Naive thymus-derived CD8-positive, alpha-beta T cell (primary cell): ENCODE data around the gene PEX11G. TPM values are rescaled to one million over a fixed set of nuclear protein-coding genes. Genes with fewer than 3 reads are reported as not detected.

Experiments
- ATAC-seq, 2 donors: fragments of 150-1000 bp; cut with Tn5 transposase in 1 of 2; sonication (Bioruptor Pico), chemical (Tn5 transposase) in 1 of 2; 1 replicate in 1 of 2; 2 replicates in 1 of 2; pipeline ENCODE4 v1.10.0; 2021; ENCODE audit warnings: mild to moderate bottlenecking in 2 of 2, moderate library complexity in 2 of 2
- POLR2A ChIA-PET: fragments of 350-600 bp; sonication (Branson Sonifier 250); formaldehyde crosslinking; loops from one replicate; lab custom pipeline; 2021; ENCODE audit warnings: antibody characterized with exemption; lab: Charles Lee
- DNase-seq, 10 donors: peaks; one replicate each; pipeline versions ENCODE4 v3.0.0 to v3.0.0-alpha.2; 2020 to 2022
- H3K27ac Mint-ChIP-seq, 10 donors: one replicate each; pipeline ENCODE4 v1.8.0; 2020 to 2022; ENCODE audit warnings: mild to moderate bottlenecking in 10 of 10, mixed read lengths in 10 of 10, moderate library complexity in 4 of 10, inconsistent platforms in 1 of 10
- H3K27me3 Mint-ChIP-seq, 5 donors: one replicate each; pipeline ENCODE4 v1.8.0; 2021 to 2022; ENCODE audit warnings: mixed read lengths in 5 of 5
- H3K36me3 Mint-ChIP-seq, 3 donors: one replicate each; pipeline ENCODE4 v1.8.0; 2020 to 2022; ENCODE audit warnings: mixed read lengths in 3 of 3, mild to moderate bottlenecking in 2 of 3, inconsistent platforms in 1 of 3
- H3K4me1 Mint-ChIP-seq, 4 donors: one replicate each; pipeline ENCODE4 v1.8.0; 2021 to 2022; ENCODE audit warnings: mixed read lengths in 4 of 4
- H3K4me3 Mint-ChIP-seq, 10 donors: one replicate each; pipeline ENCODE4 v1.8.0; 2020 to 2022; ENCODE audit warnings: mild to moderate bottlenecking in 10 of 10, mixed read lengths in 10 of 10, moderate library complexity in 6 of 10, inconsistent platforms in 1 of 10
- H3K9me3 Mint-ChIP-seq, 9 donors: one replicate each; pipeline ENCODE4 v1.8.0; 2020 to 2022; ENCODE audit warnings: mixed read lengths in 9 of 9, mild to moderate bottlenecking in 3 of 9, inconsistent platforms in 1 of 9, moderate library complexity in 1 of 9
- polyA plus RNA-seq, 3 donors: library from polyadenylated mRNA; unstranded; fragments of 300-500 nt; fragmentation: Illumina TruSeq; gene quantifications; one replicate each; pipeline ENCODE4 v1.2.3, GENCODE V29; 2021
- total RNA-seq, 8 experiments: library from RNA in 2 of 8; stranded (reverse) in 2 of 8; gene quantifications; one replicate each; pipeline ENCODE4 v1.2.3 and lab custom pipeline; 2021 to 2026

The PEX11G gene
- total and polyA plus RNA-seq, 5 experiments from 2014 or later, result 0.68 to 2.7 (median 1.1) TPM

DNA sequence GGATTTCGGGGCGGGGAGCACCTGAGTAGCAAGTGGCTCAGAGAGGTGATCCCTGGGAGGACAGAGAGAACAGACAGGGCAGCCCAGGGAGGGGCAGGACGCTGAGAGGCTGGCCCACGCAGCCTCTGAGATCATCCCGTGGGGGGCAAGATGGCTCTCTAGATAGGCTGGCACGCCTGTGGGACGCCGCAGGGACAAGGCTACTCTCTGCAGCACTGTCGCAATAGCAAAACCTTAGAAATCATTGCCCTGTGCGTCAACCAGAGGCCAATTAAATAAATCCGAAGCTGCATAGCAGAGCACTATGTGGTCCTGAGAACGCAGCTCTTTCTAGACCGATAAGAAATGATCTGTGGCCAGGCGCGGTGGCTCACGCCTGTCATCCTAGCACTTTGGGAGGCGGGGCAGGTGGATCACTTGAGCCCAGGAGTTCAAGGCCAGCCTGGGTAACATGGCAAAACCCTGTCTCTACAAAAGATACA lies 5.1 kb downstream of the PEX11G start:
- Mint-ChIP-seq H3K27ac (peak overlapping the region in 3 of 10 donors; percentile 36 to 93 (median 91)), H3K9me3 (no peaks in the 10 kb centered on the region), H3K27me3 (peaks cover 0 to 2% (median 0%) of the 10 kb centered on the region in 5 donors), H3K4me3 (peak overlapping the region in 6 of 10 donors; percentile 40 to 73 (median 54)), H3K4me1 (peaks cover 8 to 30% (median 12%) of the 10 kb centered on the region in 4 donors), H3K36me3 (no peaks in the 10 kb centered on the region)
- DNase-seq (no peak), ATAC-seq (no peak)
- POLR2A ChIA-PET, result no interaction called here

DNA sequence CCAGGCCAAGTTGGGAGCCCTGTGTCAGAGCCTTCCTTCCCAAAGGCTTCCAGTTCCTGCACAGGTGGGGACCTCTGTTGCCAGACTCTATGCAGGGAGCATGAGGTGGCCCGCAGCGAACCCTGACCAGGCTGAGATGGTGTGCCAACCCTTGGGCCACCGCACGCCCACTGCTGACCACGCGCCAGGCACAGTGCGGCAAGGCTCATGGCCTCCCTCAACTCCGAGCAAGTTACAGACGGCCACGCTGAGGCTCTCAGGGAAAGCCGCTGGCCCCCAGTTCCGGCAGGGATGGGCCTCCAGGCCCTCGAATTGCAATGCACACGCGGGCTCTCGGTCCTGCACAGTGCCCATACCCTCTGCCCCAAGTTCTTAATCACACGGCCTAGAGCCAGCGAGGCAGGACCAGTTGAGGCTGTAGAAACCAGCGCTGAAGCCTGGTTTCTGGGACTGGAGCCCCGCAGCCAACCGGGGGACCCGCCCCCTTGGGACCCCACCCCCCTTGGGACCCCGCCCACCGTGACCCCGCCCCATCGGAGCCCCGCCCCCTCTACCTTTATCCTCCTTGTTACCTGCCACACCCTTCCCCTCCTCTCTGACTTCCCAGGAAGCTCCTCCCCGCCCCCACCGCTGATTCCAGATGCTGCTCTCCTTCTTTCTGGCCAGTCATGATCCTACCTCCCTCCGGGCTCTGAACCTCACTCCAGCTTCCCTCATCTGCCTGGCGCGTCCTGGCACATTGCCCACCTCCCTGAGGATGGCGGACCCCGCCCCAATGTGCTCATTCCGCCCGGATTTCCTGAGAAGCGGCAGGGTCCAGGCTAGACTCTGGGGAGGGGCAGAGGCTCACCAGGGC lies 6.0 kb downstream of the PEX11G start:
- DNase-seq (peak in 1 of 10 donors; percentile 22), ATAC-seq (peak; percentile 28 to 35)
- H3K27ac Mint-ChIP-seq, result peak overlapping the region in 7 of 10 donors; percentile 37 to 93 (median 56)
- peaks cover 0 to 2% (median 0%) of the 10 kb centered on the region in 5 donors for H3K27me3 Mint-ChIP-seq
- H3K4me3 Mint-ChIP-seq, result peak overlapping the region in 7 of 10 donors; percentile 24 to 73 (median 47)
- H3K4me1 Mint-ChIP-seq, result peaks cover 8 to 29% (median 12%) of the 10 kb centered on the region in 4 donors
- POLR2A ChIA-PET, result interaction anchor here (1.2 kb wide), 1 partner anchor 9 kb away, joined by 3 read pairs; no protein-coding TSS in a partner anchor
- H3K36me3 Mint-ChIP-seq, result no peaks in the 10 kb centered on the region
- no peaks in the 10 kb centered on the region for H3K9me3 Mint-ChIP-seq

DNA sequence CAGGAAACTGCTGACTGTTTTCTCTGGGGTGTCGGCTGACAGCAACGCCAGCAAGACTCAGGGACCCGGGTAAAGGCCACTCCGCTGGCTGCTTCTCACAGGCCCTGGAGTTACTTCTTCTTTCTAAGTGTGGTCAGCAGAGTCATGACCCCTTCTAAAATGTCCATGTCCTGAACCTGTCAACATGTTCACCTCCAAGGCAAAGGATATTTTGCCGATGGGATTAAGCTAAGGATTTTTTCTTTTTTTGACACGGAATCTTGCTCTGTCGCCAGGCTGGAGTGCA lies 7.9 kb downstream of the PEX11G start:
- Mint-ChIP-seq H3K4me1 (peaks cover 8 to 34% (median 12%) of the 10 kb centered on the region in 4 donors), H3K9me3 (no peaks in the 10 kb centered on the region), H3K27me3 (peaks cover 0 to 2% (median 0%) of the 10 kb centered on the region in 5 donors), H3K36me3 (no peaks in the 10 kb centered on the region), H3K4me3 (peak overlapping the region in 1 of 10 donors; percentile 54), H3K27ac (peak overlapping the region in 3 of 10 donors; percentile 8 to 62 (median 51))
- ATAC-seq (no peak), DNase-seq (no peak)
- POLR2A ChIA-PET, result interaction anchor here (1.2 kb wide), 1 partner anchor 9 kb away, joined by 3 read pairs; no protein-coding TSS in a partner anchor

DNA sequence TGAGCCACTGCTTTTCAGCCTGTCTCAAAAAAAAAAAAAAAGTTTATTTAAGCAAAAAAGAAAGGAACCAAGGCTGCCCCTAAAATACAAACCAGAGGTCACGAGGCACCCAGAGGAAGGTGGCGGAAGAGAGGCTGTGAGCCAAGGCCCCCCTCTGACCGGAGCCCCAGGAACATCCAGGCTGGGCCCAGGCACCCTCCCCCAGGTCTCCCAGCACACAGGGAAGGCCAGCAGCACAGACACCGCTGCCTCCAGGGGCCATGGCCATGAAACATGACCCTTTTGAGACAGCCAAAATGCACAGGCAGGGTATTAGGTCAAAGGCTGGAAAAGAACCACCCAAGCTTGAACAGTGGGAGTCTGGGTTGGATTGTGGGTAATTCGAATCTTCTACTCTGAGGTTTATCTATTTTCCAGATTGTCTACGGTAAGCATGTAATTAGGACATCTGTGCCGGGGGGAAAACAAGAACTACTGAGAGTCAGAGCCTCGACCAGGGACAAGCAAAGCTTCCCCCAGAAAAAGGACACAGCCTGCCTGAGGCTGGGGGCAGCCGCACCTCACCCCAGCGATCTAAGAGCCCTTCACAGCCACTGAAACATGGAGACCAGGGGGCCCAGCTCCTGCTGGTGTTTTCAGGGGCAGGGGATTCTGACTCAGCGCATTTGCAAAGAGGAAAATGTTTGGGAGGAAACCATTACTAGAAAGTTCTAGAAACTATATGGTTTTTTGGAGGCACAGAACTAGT lies 8.4 kb downstream of the PEX11G start:
- Mint-ChIP-seq H3K4me3 (peak overlapping the region in 3 of 10 donors; percentile 7 to 45 (median 22)), H3K36me3 (no peaks in the 10 kb centered on the region), H3K4me1 (peaks cover 8 to 34% (median 12%) of the 10 kb centered on the region in 4 donors), H3K27ac (peak overlapping the region in 8 of 10 donors; percentile 17 to 67 (median 41)), H3K9me3 (no peaks in the 10 kb centered on the region), H3K27me3 (no peaks in the 10 kb centered on the region)
- ATAC-seq (no peak), DNase-seq (no peak)
- POLR2A ChIA-PET, result interaction anchor here (1.2 to 1.4 kb wide), 3 partner anchors 8 to 10 kb away, joined by 3 read pairs; partner anchors contain the start of gene PEX11G

DNA sequence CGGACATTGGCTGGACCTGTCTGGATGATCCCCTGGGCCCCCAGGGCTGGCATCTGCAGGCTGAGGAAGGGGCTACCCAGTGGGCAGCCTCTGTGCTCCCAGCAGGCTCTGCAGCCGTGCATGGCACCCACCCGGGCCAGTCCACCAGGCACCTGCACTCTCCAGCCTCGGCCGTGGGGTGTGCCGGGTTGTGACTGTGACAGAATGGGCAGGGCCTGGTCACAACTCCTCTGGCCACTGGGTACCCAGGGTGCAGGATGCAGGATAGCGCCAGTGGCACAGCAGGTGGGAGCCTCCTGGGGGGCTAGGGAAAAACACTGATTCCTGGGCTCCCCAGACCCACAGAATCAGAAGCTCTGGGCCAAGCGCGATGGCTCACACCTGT lies 10.0 kb downstream of the PEX11G start:
- Mint-ChIP-seq H3K27ac (peak overlapping the region in 1 of 10 donors; percentile 83), H3K4me3 (peak overlapping the region in 1 of 10 donors; percentile 12)
- POLR2A ChIA-PET, result interaction anchor here (1.1 to 1.4 kb wide), 2 partner anchors 10 kb away, joined by 3 read pairs; partner anchors contain the start of gene PEX11G

DNA sequence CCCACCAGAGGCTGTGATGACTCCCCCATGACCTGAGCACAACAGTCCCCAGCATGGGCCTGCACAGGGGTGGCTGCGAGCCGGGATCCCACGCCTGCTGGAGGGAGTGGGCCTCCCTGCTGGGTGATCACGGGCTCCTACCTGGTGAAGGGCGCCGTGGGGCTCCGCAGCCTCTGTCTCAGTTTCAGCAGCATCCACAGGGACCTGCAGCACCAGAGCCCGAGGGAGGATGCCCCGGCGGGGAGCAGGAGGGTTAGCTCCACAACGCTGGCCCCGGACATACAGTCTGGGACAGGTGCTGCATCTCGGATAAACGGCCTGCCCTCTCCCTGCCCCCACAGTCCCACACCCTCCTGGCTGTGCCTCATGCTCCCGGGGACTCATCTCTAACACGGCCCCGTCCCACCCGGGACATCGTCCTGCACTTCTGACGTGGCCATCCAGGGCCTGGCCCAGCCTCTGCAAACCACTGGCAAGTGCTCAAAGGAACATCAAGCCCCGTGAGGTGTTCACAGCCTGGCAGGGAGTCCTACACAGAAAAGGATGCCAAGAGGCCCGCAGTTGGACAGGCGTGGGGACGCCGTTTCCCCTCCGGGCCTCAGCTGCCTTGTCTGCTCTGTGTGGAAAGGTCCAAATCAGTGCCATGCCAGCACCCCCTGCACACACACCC lies 10.5 kb downstream of the PEX11G start:
- DNase-seq (peak in 1 of 10 donors; percentile 65), ATAC-seq (peak in 1 of 2 donors; percentile 8)
- Mint-ChIP-seq H3K27me3 (no peaks in the 10 kb centered on the region), H3K4me1 (peaks cover 3 to 22% (median 7%) of the 10 kb centered on the region in 4 donors), H3K4me3 (peak overlapping the region in 2 of 10 donors; percentile 12 to 34), H3K27ac (peak overlapping the region in 2 of 10 donors; percentile 83 to 86), H3K9me3 (no peaks in the 10 kb centered on the region), H3K36me3 (peaks cover 0 to 1% (median 0%) of the 10 kb centered on the region in 3 donors)
- POLR2A ChIA-PET, result interaction anchor here (1.1 to 1.4 kb wide), 2 partner anchors 10 kb away, joined by 3 read pairs; partner anchors contain the start of gene PEX11G

More for the DNA sequence above, 10.0 kb downstream of the PEX11G start:
- DNase-seq (peak in 1 of 10 donors; percentile 66), ATAC-seq (no peak)
- H3K36me3 Mint-ChIP-seq, result no peaks in the 10 kb centered on the region
- no peaks in the 10 kb centered on the region for H3K27me3 Mint-ChIP-seq
- no peaks in the 10 kb centered on the region for H3K9me3 Mint-ChIP-seq
- peaks cover 6 to 28% (median 12%) of the 10 kb centered on the region in 4 donors for H3K4me1 Mint-ChIP-seq

DNA sequence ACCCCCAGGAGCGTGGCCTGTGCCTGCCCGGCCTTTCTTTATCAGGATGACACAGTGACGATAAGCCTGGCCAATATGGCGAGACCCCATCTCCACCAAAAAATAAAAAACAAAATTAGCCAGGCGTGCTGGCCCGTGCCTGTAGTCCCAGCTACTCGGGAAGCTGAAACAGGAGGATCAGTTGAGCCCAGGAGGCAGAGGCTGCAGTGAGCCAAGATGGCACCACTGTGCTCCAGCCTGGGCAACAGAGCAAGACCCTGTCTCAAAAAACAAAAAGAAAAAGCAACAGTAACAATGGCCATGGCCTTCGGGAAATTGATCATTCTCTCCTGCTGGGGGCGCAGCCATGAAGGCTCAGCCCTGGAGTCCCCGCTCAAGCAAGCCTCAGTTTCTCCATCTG lies 11.1 kb downstream of the PEX11G start:
- no peak for ATAC-seq
- peak overlapping the region in 5 of 10 donors; percentile 7 to 83 (median 36) for H3K27ac Mint-ChIP-seq

DNA sequence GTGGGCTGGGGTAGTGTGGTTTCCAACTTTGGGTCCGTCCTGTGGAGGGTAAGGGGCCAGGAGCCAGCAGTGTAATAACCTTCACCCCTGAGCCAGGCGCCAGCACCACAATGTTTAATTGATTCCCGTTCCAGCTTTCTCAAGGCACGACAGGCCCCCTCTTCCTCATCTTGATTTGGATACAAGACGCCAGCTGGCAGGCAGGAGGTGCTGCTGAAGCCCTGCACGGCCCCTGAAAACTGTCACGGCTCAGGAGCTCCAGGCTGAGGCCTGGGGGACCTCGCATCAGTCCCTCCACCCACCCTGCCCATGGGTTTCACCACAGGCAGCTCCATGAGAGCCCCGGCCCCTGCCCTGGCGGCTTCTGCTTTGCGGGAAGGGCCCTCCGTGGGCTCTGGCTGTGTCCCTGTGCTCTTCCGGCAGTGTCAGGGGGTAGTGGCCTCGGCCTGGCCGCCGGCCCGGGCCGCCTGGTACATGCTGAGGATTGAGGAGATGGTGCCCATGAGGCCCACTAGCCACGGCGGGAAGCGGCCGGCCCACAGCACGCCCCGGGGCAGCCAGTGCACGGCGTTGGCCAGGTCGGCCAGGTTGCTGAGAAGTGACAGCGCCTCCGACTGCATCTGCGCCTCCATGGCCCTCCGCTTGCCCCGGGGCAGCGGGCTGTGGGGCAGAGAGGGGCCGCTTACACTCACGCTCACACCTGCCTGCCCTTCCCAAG lies 11.9 kb downstream of the PEX11G start:
- H3K4me3 Mint-ChIP-seq, result peak overlapping the region in 1 of 10 donors; percentile 20
- POLR2A ChIA-PET, result interaction anchor here (0.6 to 1.6 kb wide), 3 partner anchors 9 to 301 kb away, joined by 4 to 6 read pairs (median 4); no protein-coding TSS in a partner anchor
- DNase-seq (no peak), ATAC-seq (peak; percentile 7 to 17)
- H3K4me1 Mint-ChIP-seq, result peaks cover 0 to 18% (median 4%) of the 10 kb centered on the region in 4 donors
- H3K36me3 Mint-ChIP-seq, result peaks cover 0 to 14% (median 0%) of the 10 kb centered on the region in 3 donors
- no peaks in the 10 kb centered on the region for H3K9me3 Mint-ChIP-seq
- H3K27ac Mint-ChIP-seq, result peak overlapping the region in 5 of 10 donors; percentile 15 to 90 (median 63)
- H3K27me3 Mint-ChIP-seq, result no peaks in the 10 kb centered on the region

More for the DNA sequence above, 11.1 kb downstream of the PEX11G start:
- POLR2A ChIA-PET, result interaction anchor here (1.1 to 1.6 kb wide), 2 partner anchors 9 to 12 kb away, joined by 3 to 4 read pairs; no protein-coding TSS in a partner anchor
- Mint-ChIP-seq H3K4me1 (peaks cover 0 to 21% (median 4%) of the 10 kb centered on the region in 4 donors), H3K4me3 (peak overlapping the region in 1 of 10 donors; percentile 60), H3K27me3 (no peaks in the 10 kb centered on the region), H3K9me3 (no peaks in the 10 kb centered on the region), H3K36me3 (peaks cover 0 to 6% (median 0%) of the 10 kb centered on the region in 3 donors)
- DNase-seq, result no peak

DNA sequence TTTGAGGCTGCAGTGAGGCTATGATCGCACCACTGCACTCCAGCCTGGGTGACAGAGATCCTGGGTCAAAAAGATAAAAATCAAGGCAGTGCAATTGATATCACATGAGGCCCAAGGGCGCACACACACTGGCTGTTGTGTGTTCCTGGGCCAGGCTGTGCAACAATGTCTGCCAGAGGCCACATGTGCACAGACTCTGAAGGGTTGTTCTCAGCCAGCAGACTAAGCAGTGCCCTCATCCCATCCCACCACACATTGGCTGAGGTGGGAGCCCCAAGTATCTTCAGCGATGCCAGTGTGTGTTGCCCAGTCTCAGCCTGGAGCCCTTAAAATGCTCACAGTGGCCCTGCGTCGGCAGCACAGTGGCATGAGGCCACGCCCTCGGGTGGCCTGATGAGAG lies 12.6 kb downstream of the PEX11G start:
- H3K9me3 Mint-ChIP-seq, result no peaks in the 10 kb centered on the region
- no peak for DNase-seq
- peak overlapping the region in 1 of 10 donors; percentile 10 for H3K4me3 Mint-ChIP-seq
- peaks cover 0 to 21% (median 0%) of the 10 kb centered on the region in 3 donors for H3K36me3 Mint-ChIP-seq
- peak; percentile 11 to 37 for ATAC-seq
- POLR2A ChIA-PET, result interaction anchor here (0.6 to 1.6 kb wide), 4 partner anchors 8 to 302 kb away, joined by 3 to 6 read pairs (median 4); no protein-coding TSS in a partner anchor
- H3K27ac Mint-ChIP-seq, result peak overlapping the region in 6 of 10 donors; percentile 54 to 90 (median 74)
- H3K4me1 Mint-ChIP-seq, result peaks cover 0 to 18% (median 4%) of the 10 kb centered on the region in 4 donors
- no peaks in the 10 kb centered on the region for H3K27me3 Mint-ChIP-seq

DNA sequence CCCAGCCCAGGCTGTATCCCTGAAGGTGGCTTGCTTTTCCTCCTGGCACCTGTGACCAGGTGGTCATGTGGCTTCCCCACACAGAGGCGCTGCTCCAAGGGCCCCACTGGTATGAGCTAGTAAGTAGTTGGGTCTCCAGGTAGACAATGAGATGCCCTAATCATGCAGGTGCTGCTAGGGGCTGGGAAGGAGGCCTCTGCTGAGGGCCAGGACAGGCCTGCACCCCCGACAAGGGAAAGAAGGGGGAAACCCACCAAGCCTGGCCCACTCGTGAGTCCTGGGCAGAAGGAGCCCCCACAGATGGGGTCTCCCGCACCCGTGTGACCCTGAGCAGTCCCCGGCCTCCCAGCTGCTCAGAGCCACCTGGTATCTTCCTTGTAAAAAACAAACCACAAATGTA lies 13.2 kb downstream of the PEX11G start:
- no peaks in the 10 kb centered on the region for H3K9me3 Mint-ChIP-seq
- peak overlapping the region in 6 of 10 donors; percentile 22 to 90 (median 74) for H3K27ac Mint-ChIP-seq
- H3K27me3 Mint-ChIP-seq, result no peaks in the 10 kb centered on the region
- peaks cover 0 to 18% (median 4%) of the 10 kb centered on the region in 4 donors for H3K4me1 Mint-ChIP-seq
- no peak overlapping the region for H3K4me3 Mint-ChIP-seq
- H3K36me3 Mint-ChIP-seq, result peaks cover 0 to 24% (median 0%) of the 10 kb centered on the region in 3 donors
- no peak for DNase-seq
- POLR2A ChIA-PET, result interaction anchor here (0.9 kb wide), 2 partner anchors 8 to 14 kb away, joined by 3 read pairs; no protein-coding TSS in a partner anchor
- ATAC-seq, result peak in 1 of 2 donors; percentile 12
